K562 (cell line): Measurements from ENCODE around the gene FMNL1.

ENCODE experiments used
- ATF7 ChIP-seq: fragments of 450-650 bp; IDR thresholded peaks from 2 replicates; pipeline ENCODE4 v1.7.1; 2014; ENCODE audit warnings: mild to moderate bottlenecking, moderate library complexity
- EP300 ChIP-seq: IDR thresholded peaks from 2 replicates; pipeline ENCODE4 v1.6.1; 2012; ENCODE audit warnings: low read length, improper control_type of control experiment
- NCOA1 ChIP-seq: fragments of 450-650 bp; IDR thresholded peaks from 2 replicates; pipeline ENCODE4 v1.6.1; 2016; ENCODE audit warnings: low read depth
- POLR2A ChIP-seq: fragments of 450-650 bp; conservative IDR thresholded peaks from 2 replicates; pipeline ENCODE4 v1.6.1; 2016
- POLR2B ChIP-seq: fragments of 450-650 bp; IDR thresholded peaks from 2 replicates; pipeline ENCODE4 v1.6.1; 2018; ENCODE audit warnings: low read depth; ENCODE audit not compliant: partially characterized antibody
- TEAD2 ChIP-seq: fragments of 450-650 bp; IDR thresholded peaks from 2 replicates; pipeline ENCODE4 v1.6.1; 2016; ENCODE audit warnings: missing genetic modification characterization, control low read depth, missing compliant biosample characterization
- ZNF274 ChIP-seq: IDR thresholded peaks from 2 replicates; pipeline ENCODE4 v1.6.1; 2011; ENCODE audit warnings: low read depth, mild to moderate bottlenecking, low read length, moderate library complexity, borderline replicate concordance
- TF ChIP-seq, protein P1 (sequence below): fragments of 450-650 bp; IDR thresholded peaks from 2 replicates; pipeline ENCODE4 v1.6.1; 2016; ENCODE audit warnings: mild to moderate bottlenecking

DNA sequence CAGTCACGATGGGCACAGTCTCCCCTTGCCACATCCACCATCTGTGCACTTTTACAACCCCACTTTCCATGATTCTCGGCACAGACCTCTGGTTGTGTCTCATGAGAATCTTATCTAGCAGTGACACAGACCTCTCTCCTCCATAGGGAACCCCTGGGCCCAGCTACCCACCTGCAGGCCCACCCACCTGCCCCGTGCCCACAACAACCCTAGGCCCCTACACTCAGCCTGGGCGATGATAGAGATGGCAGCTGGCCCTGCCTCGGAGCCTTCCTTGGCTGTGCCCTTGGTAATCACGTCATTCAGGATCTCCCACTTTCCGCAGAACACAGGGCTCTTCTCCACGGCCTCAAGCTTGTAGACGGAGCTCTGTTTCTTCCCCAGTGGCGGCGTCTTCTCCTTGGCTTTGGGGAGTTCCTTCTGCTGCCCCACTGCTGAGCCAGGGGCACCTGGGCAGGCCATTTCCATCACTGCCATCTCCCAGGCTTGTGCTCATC lies 68.6 kb downstream of the FMNL1 start:
- TF ChIP-seq POLR2B (no peak), POLR2A (no peak), ATF7 (no peak), EP300 (no peak), NCOA1 (no peak), TEAD2 (tag) (no peak), ZNF274 (no peak)
- TF ChIP-seq, protein P1, sequence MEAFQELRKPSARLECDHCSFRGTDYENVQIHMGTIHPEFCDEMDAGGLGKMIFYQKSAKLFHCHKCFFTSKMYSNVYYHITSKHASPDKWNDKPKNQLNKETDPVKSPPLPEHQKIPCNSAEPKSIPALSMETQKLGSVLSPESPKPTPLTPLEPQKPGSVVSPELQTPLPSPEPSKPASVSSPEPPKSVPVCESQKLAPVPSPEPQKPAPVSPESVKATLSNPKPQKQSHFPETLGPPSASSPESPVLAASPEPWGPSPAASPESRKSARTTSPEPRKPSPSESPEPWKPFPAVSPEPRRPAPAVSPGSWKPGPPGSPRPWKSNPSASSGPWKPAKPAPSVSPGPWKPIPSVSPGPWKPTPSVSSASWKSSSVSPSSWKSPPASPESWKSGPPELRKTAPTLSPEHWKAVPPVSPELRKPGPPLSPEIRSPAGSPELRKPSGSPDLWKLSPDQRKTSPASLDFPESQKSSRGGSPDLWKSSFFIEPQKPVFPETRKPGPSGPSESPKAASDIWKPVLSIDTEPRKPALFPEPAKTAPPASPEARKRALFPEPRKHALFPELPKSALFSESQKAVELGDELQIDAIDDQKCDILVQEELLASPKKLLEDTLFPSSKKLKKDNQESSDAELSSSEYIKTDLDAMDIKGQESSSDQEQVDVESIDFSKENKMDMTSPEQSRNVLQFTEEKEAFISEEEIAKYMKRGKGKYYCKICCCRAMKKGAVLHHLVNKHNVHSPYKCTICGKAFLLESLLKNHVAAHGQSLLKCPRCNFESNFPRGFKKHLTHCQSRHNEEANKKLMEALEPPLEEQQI = no peak
